GM23338 (cell line): ENCODE measurements around the gene EIF4E2.

Experiments used
- CTCF ChIP-seq, 2 experiments: fragments of 200-600 bp in 1 of 2; sonication (generic) in 1 of 2; conservative IDR thresholded peaks; 2 replicates each; pipeline versions ENCODE4 v1.5.1 to v1.6.1; 2016 to 2017; ENCODE audit warnings: antibody characterized with exemption in 2 of 2, low read depth in 2 of 2, mild to moderate bottlenecking in 2 of 2, moderate library complexity in 1 of 2
- EZH2 ChIP-seq: fragments of 200-600 bp; sonication (generic); IDR thresholded peaks from one replicate; pipeline ENCODE4 v1.8.0; 2017; ENCODE audit warnings: antibody characterized with exemption, mild to moderate bottlenecking, low read depth; ENCODE audit not compliant: unreplicated experiment
- TF ChIP-seq, protein P1 (sequence below): IDR thresholded peaks from 2 replicates; pipeline ENCODE4 v1.6.1; 2016; ENCODE audit warnings: antibody characterized with exemption

DNA sequence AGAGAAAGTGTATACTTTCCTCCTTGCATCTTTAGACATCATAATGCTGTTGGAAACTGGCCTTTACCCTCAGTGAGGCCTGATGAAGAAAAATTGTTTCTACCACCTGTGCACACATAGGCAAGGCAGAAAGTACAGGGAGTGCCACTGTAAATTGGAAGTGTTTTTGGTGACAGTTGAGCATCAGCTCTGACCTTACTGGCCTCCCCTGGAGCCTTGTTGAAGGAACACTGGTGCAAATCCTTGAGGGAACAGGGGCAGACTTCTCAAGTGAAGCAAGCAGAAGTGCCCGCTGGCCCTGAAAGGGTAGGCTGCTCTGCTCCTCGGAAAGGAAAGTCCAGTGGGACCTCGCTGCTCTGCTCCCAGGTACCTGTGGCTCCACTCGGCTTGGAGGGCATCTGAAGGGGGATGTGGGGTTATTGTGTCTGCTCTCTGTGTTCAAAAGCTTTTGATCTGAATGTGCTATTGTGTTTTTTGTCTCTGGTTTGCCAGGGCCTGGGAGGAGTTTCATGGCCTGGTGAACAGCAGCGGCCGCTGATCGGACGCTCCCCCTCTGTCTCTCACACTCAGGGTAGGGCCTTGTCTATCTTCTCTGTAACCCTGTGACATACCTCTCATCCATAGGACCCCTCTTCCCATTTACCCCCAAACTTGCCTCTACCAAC is 23.4 kb downstream of the EIF4E2 start:
- TF ChIP-seq CTCF (conservative IDR thresholded peaks at IDR 0.05; ENCODE audit: low read depth in 2 of 2) (no peak), EZH2 (no peak)
- TF ChIP-seq, protein P1, sequence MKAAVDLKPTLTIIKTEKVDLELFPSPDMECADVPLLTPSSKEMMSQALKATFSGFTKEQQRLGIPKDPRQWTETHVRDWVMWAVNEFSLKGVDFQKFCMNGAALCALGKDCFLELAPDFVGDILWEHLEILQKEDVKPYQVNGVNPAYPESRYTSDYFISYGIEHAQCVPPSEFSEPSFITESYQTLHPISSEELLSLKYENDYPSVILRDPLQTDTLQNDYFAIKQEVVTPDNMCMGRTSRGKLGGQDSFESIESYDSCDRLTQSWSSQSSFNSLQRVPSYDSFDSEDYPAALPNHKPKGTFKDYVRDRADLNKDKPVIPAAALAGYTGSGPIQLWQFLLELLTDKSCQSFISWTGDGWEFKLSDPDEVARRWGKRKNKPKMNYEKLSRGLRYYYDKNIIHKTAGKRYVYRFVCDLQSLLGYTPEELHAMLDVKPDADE = no peak
